IPS-NIHi7 (cell line): ENCODE results near the gene RBX1.
"Not testable (repeated sequence)": the region's sequence is repeated elsewhere in the genome, so short reads cannot be mapped to it uniquely, and the experiment has no call there.

Source experiments
- DNase-seq: peaks from one replicate; pipeline ENCODE4 v3.0.0; 2012; ENCODE audit warnings: mixed read lengths; ENCODE audit errors: extremely low spot score

RBX1 gene

DNA sequence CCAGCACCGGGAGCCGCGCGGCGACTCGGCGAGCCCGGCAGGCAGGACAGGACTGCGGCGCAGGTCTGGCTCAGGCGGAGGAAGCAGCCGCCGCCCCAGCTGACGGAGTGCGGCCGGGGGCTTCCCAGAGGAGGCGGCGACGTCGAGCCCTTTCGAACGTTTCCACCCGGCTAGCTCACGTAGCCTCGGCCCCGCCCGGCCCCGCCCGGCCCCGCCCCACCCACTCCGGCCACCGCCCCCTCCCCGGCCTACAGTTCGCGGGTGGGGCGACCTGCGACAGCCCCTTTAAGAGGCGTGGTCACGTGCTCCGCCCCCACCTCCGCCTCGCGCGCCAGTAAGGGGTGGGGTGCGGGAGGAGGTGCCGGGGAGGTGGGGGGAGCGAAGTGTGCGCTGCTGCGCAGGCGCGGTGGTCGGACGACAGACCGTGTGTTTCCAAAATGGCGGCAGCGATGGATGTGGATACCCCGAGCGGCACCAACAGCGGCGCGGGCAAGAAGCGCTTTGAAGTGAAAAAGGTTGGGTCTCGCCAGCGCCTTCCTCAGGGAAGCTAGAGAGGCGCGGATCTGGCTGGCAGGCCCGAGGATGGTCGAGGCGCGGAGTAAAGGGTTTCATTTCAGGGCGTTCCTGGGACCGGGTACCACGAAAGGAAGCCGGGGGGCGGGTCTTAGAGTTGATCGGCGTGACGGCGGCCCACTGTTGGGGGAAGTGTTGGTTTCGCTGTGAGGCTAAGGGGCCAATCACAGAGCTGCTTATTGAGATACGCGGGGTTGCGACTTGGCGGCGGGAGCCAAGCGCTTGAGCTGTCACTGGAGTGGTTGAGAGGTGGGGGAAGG is at the start of gene RBX1:
Gene RBX1 (plus strand): TSS at position 417 of the 833 bp plus-strand sequence. CDS start 21 bp downstream, at position 438.
- peak; percentile 97 for DNase-seq

- no peak for DNase-seq
Observed at GRCh38 chr22:40904101-40904500, 47.1 kb upstream of the RBX1 start.

GRCh38 chr22:40908895-40909294 is 42.3 kb upstream of the RBX1 start:
- DNase-seq: no peak

DNA sequence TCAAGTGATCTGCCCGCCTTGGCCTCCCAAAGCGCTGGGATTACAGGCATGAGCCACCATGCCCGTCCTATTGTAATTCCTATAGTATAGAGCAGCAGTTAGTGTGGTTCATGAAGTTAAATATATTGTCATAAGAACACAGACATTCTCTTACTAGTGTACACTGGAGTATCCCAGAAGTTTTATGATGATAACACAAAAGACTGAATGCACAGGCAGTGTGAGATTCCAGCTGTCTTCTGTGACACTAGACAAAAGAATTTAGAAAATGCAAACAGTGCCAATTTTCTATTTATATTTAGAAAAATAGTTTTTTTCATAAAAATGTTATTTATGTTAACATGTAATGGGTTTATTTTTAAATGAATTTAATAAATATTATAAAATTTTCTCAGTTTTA is 39.4 kb upstream of the RBX1 start:
- no peak for DNase-seq

DNA sequence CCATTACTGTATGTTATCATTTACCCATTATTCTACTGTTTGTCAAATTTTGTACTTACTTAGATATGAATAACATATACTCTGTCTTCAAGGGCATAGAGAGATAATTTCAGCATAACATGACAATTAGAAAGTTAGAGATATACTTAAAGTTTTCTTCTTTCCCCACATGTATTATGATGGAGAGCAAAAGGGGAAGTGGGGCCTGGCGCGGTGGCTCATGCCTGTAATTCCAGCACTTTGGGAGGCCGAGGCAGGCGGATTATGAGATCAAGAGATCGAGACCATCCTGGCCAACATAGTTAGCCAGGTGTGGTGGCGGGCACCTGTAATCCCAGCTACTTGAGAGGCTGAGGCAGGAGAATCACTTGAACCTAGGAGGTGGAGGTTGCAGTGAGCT is 38.2 kb upstream of the RBX1 start:
- not testable (repeated sequence) for DNase-seq

- no peak for DNase-seq
Observed at GRCh38 chr22:40919446-40919845, 31.7 kb upstream of the RBX1 start.

- no peak for DNase-seq
Observed at GRCh38 chr22:40920526-40920925, 30.7 kb upstream of the RBX1 start.

- DNase-seq: peak; percentile 41
Observed at GRCh38 chr22:40922484-40923303, 28.5 kb upstream of the RBX1 start.

- no peak for DNase-seq
Observed at GRCh38 chr22:40928657-40929056, 22.5 kb upstream of the RBX1 start.

GRCh38 chr22:40932396-40932795 is 18.8 kb upstream of the RBX1 start:
- no peak for DNase-seq

- no peak for DNase-seq
Observed at GRCh38 chr22:40939202-40939601, 12.0 kb upstream of the RBX1 start.

DNA sequence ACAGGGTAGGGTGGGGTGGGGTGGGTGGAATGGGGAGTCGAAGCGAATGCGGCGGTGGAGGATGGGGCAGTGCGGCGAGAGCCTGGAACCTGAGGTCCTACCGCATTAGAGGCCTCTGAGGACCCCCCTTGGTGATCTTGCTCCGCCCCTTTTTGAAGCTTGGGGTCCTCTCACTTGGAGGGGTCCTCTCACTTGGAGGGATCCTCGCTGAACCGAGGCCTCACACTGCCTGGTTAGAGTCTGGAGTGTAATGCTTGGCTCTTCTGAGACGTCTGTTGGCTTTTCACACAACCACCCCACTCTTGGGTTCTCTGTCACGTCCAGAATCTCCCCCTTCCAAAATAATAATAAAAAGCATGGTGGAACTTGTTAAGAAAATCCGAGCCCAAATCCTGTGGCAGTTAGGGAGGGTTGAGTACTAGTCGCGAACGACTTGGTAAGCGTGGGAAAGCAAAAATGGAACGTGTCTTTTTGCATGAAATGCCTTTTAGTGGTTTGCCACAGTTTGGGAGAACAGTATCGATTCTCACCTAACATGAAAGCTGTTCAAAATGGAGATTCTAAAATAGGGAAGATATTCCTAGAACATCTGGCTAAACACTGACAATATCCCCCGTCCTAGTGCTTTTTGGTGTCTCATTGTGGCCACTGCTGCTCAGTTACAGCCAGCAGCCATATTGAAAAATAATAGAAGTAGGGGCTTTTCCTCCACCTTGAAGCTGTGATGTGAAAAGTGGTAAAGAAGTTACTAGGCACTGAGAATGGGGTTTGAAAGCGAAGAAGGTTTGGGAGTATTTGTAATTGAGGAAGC is 822 bp downstream of the RBX1 start:
- no peak for DNase-seq

DNA sequence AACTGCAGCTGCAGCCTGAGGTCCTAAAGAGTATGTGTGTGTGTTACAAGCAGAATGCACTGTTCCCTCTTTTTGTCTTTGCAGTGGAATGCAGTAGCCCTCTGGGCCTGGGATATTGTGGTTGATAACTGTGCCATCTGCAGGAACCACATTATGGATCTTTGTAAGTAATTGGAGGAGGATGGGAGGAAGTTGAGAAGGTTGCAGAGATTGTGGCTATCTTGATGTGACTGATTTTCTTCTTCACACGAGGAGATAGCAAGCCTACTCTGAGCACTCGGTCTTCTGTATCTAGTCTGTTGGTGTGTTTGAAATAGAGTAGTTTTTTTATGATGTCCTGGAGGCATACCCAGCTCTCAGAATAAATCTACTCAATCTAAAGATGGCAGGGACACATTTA is 2.3 kb downstream of the RBX1 start:
- DNase-seq: no peak

- no peak for DNase-seq
Observed at GRCh38 chr22:40954113-40954512, 2.9 kb downstream of the RBX1 start.

- DNase-seq: no peak
Observed at GRCh38 chr22:40955571-40955970, 4.4 kb downstream of the RBX1 start.

- DNase-seq: no peak
Observed at GRCh38 chr22:40957601-40958000, 6.4 kb downstream of the RBX1 start.

GRCh38 chr22:40958299-40958698 is 7.1 kb downstream of the RBX1 start:
- DNase-seq: no peak

DNA sequence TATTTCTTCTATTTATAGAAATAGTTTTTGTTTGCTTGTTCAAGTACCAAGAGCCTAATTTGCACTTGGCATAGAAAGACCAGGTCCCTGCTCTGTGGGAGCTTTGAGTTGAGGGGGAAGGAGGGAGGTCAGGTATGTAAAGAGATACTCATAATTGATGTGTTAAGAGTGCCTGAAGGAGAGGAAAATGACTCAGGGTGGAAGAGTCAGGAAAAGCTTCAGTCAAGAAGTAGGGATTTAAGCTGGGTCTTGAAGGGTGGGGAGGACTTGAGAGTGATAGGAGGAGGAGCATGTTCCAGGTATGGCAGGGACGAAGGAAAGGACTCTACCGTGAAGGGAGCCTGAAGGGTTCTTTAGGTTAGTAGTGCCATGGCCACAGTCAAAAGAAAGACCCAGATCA is 9.0 kb downstream of the RBX1 start:
- DNase-seq: no peak

GRCh38 chr22:40965936-40966725 is 15.0 kb downstream of the RBX1 start:
- DNase-seq: no peak

DNA sequence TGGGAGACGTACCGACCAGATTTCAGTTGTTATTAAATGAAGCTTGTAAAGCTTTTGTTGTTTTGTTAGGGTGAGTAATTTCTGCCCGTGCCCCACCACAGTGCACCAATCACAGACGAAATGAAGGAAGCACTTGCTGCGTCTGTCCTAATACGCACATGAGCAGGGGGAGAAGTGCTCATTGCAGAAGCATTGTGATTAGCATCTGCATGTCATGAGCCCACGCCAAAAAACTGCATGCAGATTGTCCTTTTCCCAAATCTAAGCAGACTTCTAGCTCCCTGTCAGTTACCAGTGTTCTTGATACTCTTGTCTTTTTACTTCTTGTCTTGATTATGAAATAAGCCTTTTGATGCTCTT is 15.5 kb downstream of the RBX1 start:
- no peak for DNase-seq

GRCh38 chr22:40967111-40967760 is 16.1 kb downstream of the RBX1 start:
- DNase-seq: no peak
